Esophagus muscularis mucosa (tissue), 4 donors: ENCODE data around the gene DUSP6. TPM values are rescaled to one million over a fixed set of nuclear protein-coding genes. Genes with fewer than 3 reads are reported as not detected.

Experiments used
- DNase-seq: peaks from one replicate; pipeline ENCODE4 v3.0.0-alpha.2; 2017; ENCODE audit errors: extremely low spot score
- H3K27ac ChIP-seq, 4 donors: fragments of 200-600 bp; sonication (generic); replicated peaks in 1 of 4; 1 replicate in 3 of 4; 2 replicates in 1 of 4; pipeline ENCODE4 v1.5.1; 2016 to 2019; ENCODE audit warnings: mild to moderate bottlenecking in 1 of 4
- H3K27me3 ChIP-seq, 4 donors: fragments of 200-600 bp; sonication (generic); one replicate each; pipeline versions ENCODE4 v1.5.1 to v1.6.0; 2016 to 2019
- H3K36me3 ChIP-seq, 4 donors: fragments of 200-600 bp; sonication (generic); one replicate each; pipeline ENCODE4 v1.5.1; 2016 to 2019
- H3K4me1 ChIP-seq, 4 donors: fragments of 200-600 bp; sonication (generic); one replicate each; pipeline ENCODE4 v1.5.1; 2016 to 2019
- H3K4me3 ChIP-seq, 4 donors: fragments of 200-600 bp; sonication (generic); 1 replicate in 2 of 4; 2 replicates in 2 of 4; pipeline ENCODE4 v1.5.1; 2016 to 2019; ENCODE audit warnings: mild to moderate bottlenecking in 4 of 4, moderate library complexity in 1 of 4
- H3K9me3 ChIP-seq, 4 donors: fragments of 200-600 bp; sonication (generic); 1 replicate in 3 of 4; 2 replicates in 1 of 4; pipeline ENCODE4 v1.5.1; 2016 to 2019
- CTCF ChIP-seq, 3 experiments: fragments of 200-600 bp in 2 of 3; fragments of 450-650 bp in 1 of 3; sonication (generic) in 2 of 3; IDR thresholded peaks; one replicate each; pipeline ENCODE4 v1.5.1; 2017 to 2019; ENCODE audit warnings: antibody characterized with exemption in 3 of 3, mild to moderate bottlenecking in 2 of 3, moderate library complexity in 1 of 3
- EP300 ChIP-seq: sonication (generic); formaldehyde crosslinking; IDR thresholded peaks from one replicate; pipeline ENCODE4 v1.6.1; 2017; ENCODE audit warnings: antibody characterized with exemption
- POLR2A ChIP-seq: fragments of 450-650 bp; IDR thresholded peaks from one replicate; pipeline ENCODE4 v1.6.1; 2017; ENCODE audit warnings: antibody characterized with exemption, moderate library complexity, mild to moderate bottlenecking, low read depth
- POLR2AphosphoS5 ChIP-seq, 2 donors: sonication (generic); formaldehyde crosslinking; IDR thresholded peaks; one replicate each; pipeline ENCODE4 v1.6.1; 2017; ENCODE audit warnings: antibody characterized with exemption in 2 of 2
- intact Hi-C: fragments of 100-400 bp; cut with DNase I; formaldehyde crosslinking; loops from one replicate; pipeline ENCODE4 v1.15.1; 2023
- small RNA-seq, 3 donors: library from RNA; depleted of rRNA; stranded (forward); fragments of <200 nt; gene quantifications; one replicate each; pipeline ENCODE3, GENCODE V24; 2016
- total RNA-seq, 4 donors: library from RNA; depleted of rRNA; stranded (reverse); fragments of >200 nt; gene quantifications; one replicate each; pipeline versions ENCODE4 v1.1.0 to v1.2.1, GENCODE V29; 2016

DUSP6 gene
- total RNA-seq, 4 donors from 2014 or later, result 62.2 to 108 (median 77.4) TPM

DNA sequence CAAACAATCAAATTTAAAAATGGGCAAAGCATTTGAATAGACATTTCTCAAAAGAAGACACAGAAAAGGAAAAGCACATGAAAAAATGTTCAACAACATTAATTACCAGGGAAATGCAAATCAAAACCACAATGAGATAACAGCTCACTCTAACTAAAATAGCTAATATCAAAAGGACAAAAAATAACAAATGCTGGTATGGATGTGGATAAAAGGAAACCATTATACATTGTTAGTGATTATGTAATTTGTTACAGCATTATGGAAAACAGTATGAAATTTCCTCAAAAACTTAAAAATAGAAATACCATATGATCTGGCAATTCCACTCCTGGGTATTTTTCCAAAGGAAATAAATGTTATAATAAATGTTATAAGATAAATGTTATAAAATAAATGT lies 52.9 kb downstream of the DUSP6 start:
- Histone ChIP-seq H3K27ac (no peak overlapping the region), H3K4me3 (no peak overlapping the region), H3K4me1 (no peaks in the 10 kb centered on the region), H3K27me3 (no peaks in the 10 kb centered on the region), H3K9me3 (no peaks in the 10 kb centered on the region), H3K36me3 (no peaks in the 10 kb centered on the region)
- intact Hi-C loops, result no loop called here
- TF ChIP-seq POLR2AphosphoS5 (IDR thresholded peaks at IDR 0.05) (no peak), POLR2A (no peak), CTCF (IDR thresholded peaks at IDR 0.05) (no peak), EP300 (no peak)
- DNase-seq, result no peak

Small RNAs within 50 kb of the gene (small RNA-seq; reads per million reads assigned to genes)
- 0 reads per million in 3 donors for gene MRPS6P4

Other genes with a start within 250 kb of the DUSP6 start
- gene GALNT4, start 172.3 kb upstream of the DUSP6 start, total RNA-seq, result 1 to 10 TPM; 5.0 to 6.2 (median 5.4) TPM
- 10 to 100 TPM; 19.6 to 22.4 (median 20.0) TPM for gene POC1B, start 173.5 kb upstream of the DUSP6 start, total RNA-seq